GM12865 (cell line): ENCODE data around the gene VWF.

Experiments used
- DNase-seq: peaks from one replicate; pipeline ENCODE4 v3.0.0; 2010; ENCODE audit warnings: low read depth
- H3K4me3 ChIP-seq: 2 replicates; pipeline ENCODE4 v1.5.1; 2011; ENCODE audit warnings: mild to moderate bottlenecking, low read depth, low read length, control low read depth
- CTCF ChIP-seq: IDR thresholded peaks from 2 replicates; pipeline ENCODE4 v1.5.1; 2011; ENCODE audit warnings: low read length, control low read depth, low read depth, inconsistent platforms; ENCODE audit not compliant: insufficient read depth; ENCODE audit errors: missing control alignments

VWF gene

GRCh38 chr12:6044082-6044481 lies 80.4 kb downstream of the VWF start:
- no peak overlapping the region for H3K4me3 ChIP-seq
- DNase-seq = no peak
- no peak for TF ChIP-seq CTCF

- TF ChIP-seq CTCF = no peak
- no peak for DNase-seq
- no peak overlapping the region for H3K4me3 ChIP-seq
These were observed 82.0 kb downstream of the VWF start for GRCh38 chr12:6042446-6042845.

- no peak for TF ChIP-seq CTCF
- DNase-seq = no peak
- no peak overlapping the region for H3K4me3 ChIP-seq
These were observed 82.6 kb downstream of the VWF start for GRCh38 chr12:6041891-6042290.

- TF ChIP-seq CTCF = no peak
These were observed 83.7 kb downstream of the VWF start for GRCh38 chr12:6040815-6041214.

GRCh38 chr12:6039894-6040601 lies 84.4 kb downstream of the VWF start:
- peak; percentile 91 for TF ChIP-seq CTCF
- peak; percentile 68 for DNase-seq

More at GRCh38 chr12:6040815-6041214, 83.7 kb downstream of the VWF start:
- no peak overlapping the region for H3K4me3 ChIP-seq
- DNase-seq = no peak

GRCh38 chr12:6038160-6038559 lies 86.3 kb downstream of the VWF start:
- peak; percentile 87 for DNase-seq
- H3K4me3 ChIP-seq = no peak overlapping the region
- TF ChIP-seq CTCF = peak; percentile 83

More at GRCh38 chr12:6039894-6040601, 84.4 kb downstream of the VWF start:
- H3K4me3 ChIP-seq = no peak overlapping the region

- no peak overlapping the region for H3K4me3 ChIP-seq
- DNase-seq = no peak
- no peak for TF ChIP-seq CTCF
These were observed 87.0 kb downstream of the VWF start for GRCh38 chr12:6037459-6037858.
